ENCODE data around the gene BSDC1. TPM values are rescaled to one million over a fixed set of nuclear protein-coding genes. Genes with fewer than 3 reads are reported as not detected.
A peak's percentile ranks its signal among the peaks of the same experiment; 100 is the strongest.

BSDC1 gene
- total and polyA plus RNA-seq, 2 of the 13 experiments (the other 11 are each of a cell fraction or from before 2014, with no cell fraction given), result 40.3 to 64.2 TPM

DNA sequence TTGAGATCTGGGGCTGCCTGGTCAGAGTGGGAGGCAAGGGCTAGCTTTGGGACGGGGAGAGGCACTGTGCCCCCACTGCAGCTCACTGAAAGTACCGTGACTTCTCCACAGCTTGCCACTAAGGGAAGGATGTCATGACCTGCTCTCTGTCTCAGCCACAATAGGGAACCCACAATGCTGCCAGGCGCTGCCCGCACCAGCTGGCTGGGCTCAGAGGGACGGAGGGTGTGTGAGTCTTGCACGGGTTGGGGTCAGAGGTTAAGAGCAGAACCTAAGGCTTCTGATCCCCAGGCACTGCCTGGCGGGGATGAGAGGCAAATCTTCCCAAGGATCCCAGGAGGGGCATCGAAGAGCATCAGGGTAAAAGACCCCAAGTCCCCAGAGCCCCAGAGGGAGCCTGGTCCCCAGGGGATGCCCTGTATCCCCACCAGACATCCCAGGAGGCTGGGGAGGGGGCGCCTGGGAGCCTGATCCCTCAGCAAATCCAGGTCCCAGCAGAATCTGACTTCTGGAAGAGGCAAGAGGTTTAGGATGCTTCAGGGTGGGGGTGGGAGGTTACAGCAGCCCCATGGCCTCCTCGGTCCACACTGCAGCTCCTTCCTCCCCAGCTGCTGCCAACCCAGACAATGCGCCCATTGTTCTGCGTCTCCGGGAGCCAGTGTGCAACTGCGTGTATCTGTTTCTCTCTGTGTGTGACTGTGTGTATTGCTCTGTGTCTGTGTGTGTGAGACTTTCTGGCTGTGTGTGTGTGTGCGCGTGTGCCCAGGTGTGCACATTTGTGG, 56.2 kb downstream of the BSDC1 start (continued):
- TF ChIP-seq ZNF788 (CRISPR knock-in tag; IDR thresholded peaks at IDR 0.05; ENCODE audit: borderline replicate concordance) (peak; percentile 73; the same call in 1 of the 2 replicates), FOXP1 (IDR thresholded peaks at IDR 0.05) (no peak), FOXP1 (CRISPR knock-in tag; IDR thresholded peaks at IDR 0.05) (peak; percentile 38; the same call in 1 of the 2 replicates), KDM5B (CRISPR knock-in tag; IDR thresholded peaks at IDR 0.05; ENCODE audit: borderline replicate concordance) (0 out of 2 replicates have a peak, but pooled peaks have one; percentile 36), MTF2 (CRISPR knock-in tag; IDR thresholded peaks at IDR 0.05; ENCODE audit: borderline replicate concordance) (0 out of 2 replicates have a peak, but pooled peaks have one; percentile 31), SOX5 (CRISPR knock-in tag; IDR thresholded peaks at IDR 0.05; ENCODE audit: borderline replicate concordance) (peak; percentile 80)
- TF ChIP-seq, protein P1, sequence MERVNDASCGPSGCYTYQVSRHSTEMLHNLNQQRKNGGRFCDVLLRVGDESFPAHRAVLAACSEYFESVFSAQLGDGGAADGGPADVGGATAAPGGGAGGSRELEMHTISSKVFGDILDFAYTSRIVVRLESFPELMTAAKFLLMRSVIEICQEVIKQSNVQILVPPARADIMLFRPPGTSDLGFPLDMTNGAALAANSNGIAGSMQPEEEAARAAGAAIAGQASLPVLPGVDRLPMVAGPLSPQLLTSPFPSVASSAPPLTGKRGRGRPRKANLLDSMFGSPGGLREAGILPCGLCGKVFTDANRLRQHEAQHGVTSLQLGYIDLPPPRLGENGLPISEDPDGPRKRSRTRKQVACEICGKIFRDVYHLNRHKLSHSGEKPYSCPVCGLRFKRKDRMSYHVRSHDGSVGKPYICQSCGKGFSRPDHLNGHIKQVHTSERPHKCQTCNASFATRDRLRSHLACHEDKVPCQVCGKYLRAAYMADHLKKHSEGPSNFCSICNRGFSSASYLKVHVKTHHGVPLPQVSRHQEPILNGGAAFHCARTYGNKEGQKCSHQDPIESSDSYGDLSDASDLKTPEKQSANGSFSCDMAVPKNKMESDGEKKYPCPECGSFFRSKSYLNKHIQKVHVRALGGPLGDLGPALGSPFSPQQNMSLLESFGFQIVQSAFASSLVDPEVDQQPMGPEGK (CRISPR knock-in tag; IDR thresholded peaks at IDR 0.05), result peak; percentile 91

DNA sequence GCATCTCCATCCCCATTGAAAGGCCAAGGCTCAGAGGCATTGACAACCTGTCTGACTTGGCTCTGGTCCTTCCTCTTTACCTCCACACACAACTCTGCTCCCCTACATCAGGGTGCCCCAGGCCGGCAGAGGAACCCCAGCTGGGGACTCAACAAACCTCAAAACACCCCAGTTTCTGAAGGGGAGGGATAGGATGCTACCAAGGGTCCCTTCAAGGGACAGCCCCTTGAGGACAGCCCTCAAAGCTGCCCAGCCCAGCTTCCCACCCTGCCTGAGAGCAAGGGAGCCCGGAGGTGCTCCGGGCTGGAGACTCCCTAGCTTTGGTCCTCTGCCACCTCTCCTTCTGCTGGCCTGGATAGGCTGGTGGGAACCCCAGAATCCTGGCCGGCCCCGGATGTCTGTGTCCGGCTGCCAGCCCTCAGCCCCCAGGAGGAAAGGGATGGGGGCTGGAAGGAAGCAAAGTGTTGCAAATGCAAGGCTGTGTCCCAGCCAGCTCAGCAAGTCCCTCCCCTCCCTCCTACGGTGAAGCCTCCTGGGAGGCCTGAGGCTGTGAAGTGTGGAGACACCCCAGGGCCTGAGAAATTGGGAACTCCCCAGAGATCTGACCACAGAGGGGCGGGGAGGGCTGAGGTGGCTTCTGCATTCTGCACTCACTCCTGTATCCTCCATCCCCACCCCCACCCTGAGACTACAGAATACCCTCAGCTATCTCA, 57.1 kb downstream of the BSDC1 start:
- Histone ChIP-seq H3K4me3 (replicated peaks in 1 of 3; ENCODE audit: insufficient read depth in 1 of 3, low read depth in 2 of 3, low read length in 3 of 3) (peak overlapping the region in 1 of 3 experiments; percentile 84; a peak in 4 of 6 replicates), H3K79me2 (ENCODE audit: insufficient read depth, low read length) (peaks cover 14% of the 10 kb centered on the region), H2AFZ (ENCODE audit: low read length) (no peak overlapping the region), H3K27ac (ENCODE audit: extremely low read length, insufficient read depth, low read length) (no peak overlapping the region), H3K27me3 (ENCODE audit: control insufficient read depth in 1 of 2, insufficient read depth in 2 of 2, low read length in 2 of 2) (peaks cover 0 to 4% of the 10 kb centered on the region in 2 experiments; a peak in 2 of 5 replicates), H3K36me3 (replicated peaks in 1 of 2; ENCODE audit: control insufficient read depth in 1 of 2, insufficient read depth in 2 of 2, low read length in 2 of 2) (peaks cover 9 to 23% of the 10 kb centered on the region in 2 experiments), H3K4me2 (ENCODE audit: low read depth, low read length) (peak overlapping the region; percentile 93), H3K9me3 (ENCODE audit: low read length) (no peaks in the 10 kb centered on the region), H3K4me1 (ENCODE audit: insufficient read depth, low read length) (peaks cover 65% of the 10 kb centered on the region), H4K20me1 (ENCODE audit: insufficient read depth, low read length) (peaks cover 14% of the 10 kb centered on the region), H3K9ac (ENCODE audit: insufficient read depth, low read depth, low read length) (no peak overlapping the region)
- FAIRE-seq (no peak), DNase-seq (ENCODE audit: low spot score) (no peak), ATAC-seq (no peak)
- in situ Hi-C loops (cut with HindIII; ENCODE audit: extremely low pct_ligation_motif_present, low pct_unique_long_range_greater_than_20kb) (no loop called here), intact Hi-C loops (cut with micrococcal nuclease; ENCODE audit: unreplicated experiment) (loop anchor here (2.0 to 10.0 kb wide), 2 partner anchors 14 to 58 kb away; partner anchors contain the start of gene BSDC1)
- BruUV-seq (replicated peaks), result no TSS peak
- WGBS (ENCODE audit: low lambda C conversion rate), result 31% methylated on average over 3 of the region's 8 CpGs
- POLR2A ChIA-PET, result interaction anchor here (0.9 to 5.8 kb wide), 13 partner anchors 12 to 157 kb away, joined by 3 to 222 read pairs (median 7); partner anchors contain the start of genes BSDC1, FAM167B, IQCC and LCK
- CTCF ChIA-PET (ENCODE audit: low intra/inter-chr PET ratio, low total read pairs), result no interaction called here
- TF ChIP-seq ARNTL (CRISPR knock-in tag; IDR thresholded peaks at IDR 0.05) (no peak), ZNF607 (CRISPR knock-in tag; IDR thresholded peaks at IDR 0.05; ENCODE audit: borderline replicate concordance) (no peak), SNRNP70 (IDR thresholded peaks at IDR 0.05; ENCODE audit: low read depth, low read length) (no peak), ZBTB7A (CRISPR knock-in tag; IDR thresholded peaks at IDR 0.05) (no peak), ZNF225 (CRISPR knock-in tag; IDR thresholded peaks at IDR 0.05) (no peak), RBM39 (IDR thresholded peaks at IDR 0.05; ENCODE audit: low read depth, low read length, poor library complexity, severe bottlenecking) (peak; percentile 5), NFATC3 (CRISPR knock-in tag; IDR thresholded peaks at IDR 0.05) (0 out of 2 replicates have a peak, but pooled peaks have one; percentile 9), ETV6 (CRISPR knock-in tag; conservative IDR thresholded peaks at IDR 0.05) (no peak)
- TF ChIP-seq, protein P2, sequence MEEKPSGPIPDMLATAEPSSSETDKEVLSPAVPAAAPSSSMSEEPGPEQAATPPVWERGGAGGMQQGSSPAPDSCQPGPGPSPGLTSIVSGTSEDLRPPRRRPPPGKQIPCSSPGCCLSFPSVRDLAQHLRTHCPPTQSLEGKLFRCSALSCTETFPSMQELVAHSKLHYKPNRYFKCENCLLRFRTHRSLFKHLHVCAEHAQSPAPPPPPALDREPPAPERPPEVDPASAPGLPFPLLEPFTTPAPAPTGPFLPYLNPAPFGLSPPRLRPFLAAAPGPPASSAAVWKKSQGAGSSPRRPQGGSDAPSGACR (CRISPR knock-in tag; IDR thresholded peaks at IDR 0.05), result 0 out of 2 replicates have a peak, but pooled peaks have one; percentile 10
- TF ChIP-seq, protein P3, sequence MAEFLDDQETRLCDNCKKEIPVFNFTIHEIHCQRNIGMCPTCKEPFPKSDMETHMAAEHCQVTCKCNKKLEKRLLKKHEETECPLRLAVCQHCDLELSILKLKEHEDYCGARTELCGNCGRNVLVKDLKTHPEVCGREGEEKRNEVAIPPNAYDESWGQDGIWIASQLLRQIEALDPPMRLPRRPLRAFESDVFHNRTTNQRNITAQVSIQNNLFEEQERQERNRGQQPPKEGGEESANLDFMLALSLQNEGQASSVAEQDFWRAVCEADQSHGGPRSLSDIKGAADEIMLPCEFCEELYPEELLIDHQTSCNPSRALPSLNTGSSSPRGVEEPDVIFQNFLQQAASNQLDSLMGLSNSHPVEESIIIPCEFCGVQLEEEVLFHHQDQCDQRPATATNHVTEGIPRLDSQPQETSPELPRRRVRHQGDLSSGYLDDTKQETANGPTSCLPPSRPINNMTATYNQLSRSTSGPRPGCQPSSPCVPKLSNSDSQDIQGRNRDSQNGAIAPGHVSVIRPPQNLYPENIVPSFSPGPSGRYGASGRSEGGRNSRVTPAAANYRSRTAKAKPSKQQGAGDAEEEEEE (CRISPR knock-in tag; IDR thresholded peaks at IDR 0.05; ENCODE audit: borderline replicate concordance), result no peak

Measured in HepG2 (cell line).